ENCODE results near the gene MRPS27.

The MRPS27 gene

DNA sequence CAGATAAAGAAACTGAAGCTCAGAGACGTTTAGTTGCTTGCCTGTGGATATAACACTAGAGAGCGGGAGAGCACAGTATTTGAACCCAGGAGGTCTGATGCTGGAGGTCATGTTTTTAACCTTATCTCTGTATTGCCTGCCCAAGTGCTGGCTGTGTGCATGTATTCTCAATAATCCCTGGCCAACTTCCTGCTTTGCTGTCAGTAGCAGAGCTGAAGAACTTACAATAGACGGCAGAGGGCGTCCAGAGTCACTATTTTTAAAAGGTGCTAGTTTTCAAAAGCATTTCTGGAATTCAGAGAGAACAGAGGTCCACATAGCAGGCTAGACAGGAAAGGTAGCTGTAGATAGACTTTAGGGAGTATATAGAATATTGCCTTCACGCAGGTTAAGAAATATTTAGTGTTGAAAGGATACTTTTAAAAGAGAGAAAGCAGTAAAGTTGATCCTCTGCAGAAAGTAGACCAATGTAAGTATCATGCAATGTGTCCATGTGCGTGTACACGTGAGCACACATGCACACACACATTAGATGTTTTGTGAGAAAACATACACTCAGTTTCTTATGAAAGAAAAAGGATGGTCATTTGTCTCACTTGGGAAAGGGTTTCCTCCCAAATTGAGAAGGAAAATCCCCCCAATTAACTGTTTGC, 46.4 kb upstream of the MRPS27 start:
- TF ChIP-seq TAF1 (IDR thresholded peaks at IDR 0.05; ENCODE audit: borderline replicate concordance, insufficient read depth, low read length): no peak
- no peak for TF ChIP-seq POLR2AphosphoS5 (IDR thresholded peaks at IDR 0.05; ENCODE audit: low read depth, low read length)
- no peak for TF ChIP-seq SIN3A (IDR thresholded peaks at IDR 0.05; ENCODE audit: borderline replicate concordance, insufficient read depth, low read length)
- TF ChIP-seq, protein P1, sequence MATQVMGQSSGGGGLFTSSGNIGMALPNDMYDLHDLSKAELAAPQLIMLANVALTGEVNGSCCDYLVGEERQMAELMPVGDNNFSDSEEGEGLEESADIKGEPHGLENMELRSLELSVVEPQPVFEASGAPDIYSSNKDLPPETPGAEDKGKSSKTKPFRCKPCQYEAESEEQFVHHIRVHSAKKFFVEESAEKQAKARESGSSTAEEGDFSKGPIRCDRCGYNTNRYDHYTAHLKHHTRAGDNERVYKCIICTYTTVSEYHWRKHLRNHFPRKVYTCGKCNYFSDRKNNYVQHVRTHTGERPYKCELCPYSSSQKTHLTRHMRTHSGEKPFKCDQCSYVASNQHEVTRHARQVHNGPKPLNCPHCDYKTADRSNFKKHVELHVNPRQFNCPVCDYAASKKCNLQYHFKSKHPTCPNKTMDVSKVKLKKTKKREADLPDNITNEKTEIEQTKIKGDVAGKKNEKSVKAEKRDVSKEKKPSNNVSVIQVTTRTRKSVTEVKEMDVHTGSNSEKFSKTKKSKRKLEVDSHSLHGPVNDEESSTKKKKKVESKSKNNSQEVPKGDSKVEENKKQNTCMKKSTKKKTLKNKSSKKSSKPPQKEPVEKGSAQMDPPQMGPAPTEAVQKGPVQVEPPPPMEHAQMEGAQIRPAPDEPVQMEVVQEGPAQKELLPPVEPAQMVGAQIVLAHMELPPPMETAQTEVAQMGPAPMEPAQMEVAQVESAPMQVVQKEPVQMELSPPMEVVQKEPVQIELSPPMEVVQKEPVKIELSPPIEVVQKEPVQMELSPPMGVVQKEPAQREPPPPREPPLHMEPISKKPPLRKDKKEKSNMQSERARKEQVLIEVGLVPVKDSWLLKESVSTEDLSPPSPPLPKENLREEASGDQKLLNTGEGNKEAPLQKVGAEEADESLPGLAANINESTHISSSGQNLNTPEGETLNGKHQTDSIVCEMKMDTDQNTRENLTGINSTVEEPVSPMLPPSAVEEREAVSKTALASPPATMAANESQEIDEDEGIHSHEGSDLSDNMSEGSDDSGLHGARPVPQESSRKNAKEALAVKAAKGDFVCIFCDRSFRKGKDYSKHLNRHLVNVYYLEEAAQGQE (IDR thresholded peaks at IDR 0.05; ENCODE audit: insufficient read depth in 1 of 2, low read depth in 2 of 2, low read length in 2 of 2): no peak
- no peak for TF ChIP-seq FOXP2 (optimal IDR thresholded peaks at IDR 0.05; ENCODE audit: borderline replicate concordance, extremely low read depth, extremely low read length, insufficient read depth)

GRCh38 chr5:72364951-72365350, 44.9 kb upstream of the MRPS27 start:
- no peak for TF ChIP-seq POLR2AphosphoS5 (IDR thresholded peaks at IDR 0.05; ENCODE audit: low read depth, low read length)
- no peak for TF ChIP-seq SIN3A (IDR thresholded peaks at IDR 0.05; ENCODE audit: borderline replicate concordance, insufficient read depth, low read length)

GRCh38 chr5:72364171-72364570, 44.1 kb upstream of the MRPS27 start:
- TF ChIP-seq TAF1 (IDR thresholded peaks at IDR 0.05; ENCODE audit: borderline replicate concordance, insufficient read depth, low read length) (no peak), SIN3A (IDR thresholded peaks at IDR 0.05; ENCODE audit: borderline replicate concordance, insufficient read depth, low read length) (no peak)
- TF ChIP-seq, protein P1 (IDR thresholded peaks at IDR 0.05; ENCODE audit: insufficient read depth in 1 of 2, low read depth in 2 of 2, low read length in 2 of 2): no peak

DNA sequence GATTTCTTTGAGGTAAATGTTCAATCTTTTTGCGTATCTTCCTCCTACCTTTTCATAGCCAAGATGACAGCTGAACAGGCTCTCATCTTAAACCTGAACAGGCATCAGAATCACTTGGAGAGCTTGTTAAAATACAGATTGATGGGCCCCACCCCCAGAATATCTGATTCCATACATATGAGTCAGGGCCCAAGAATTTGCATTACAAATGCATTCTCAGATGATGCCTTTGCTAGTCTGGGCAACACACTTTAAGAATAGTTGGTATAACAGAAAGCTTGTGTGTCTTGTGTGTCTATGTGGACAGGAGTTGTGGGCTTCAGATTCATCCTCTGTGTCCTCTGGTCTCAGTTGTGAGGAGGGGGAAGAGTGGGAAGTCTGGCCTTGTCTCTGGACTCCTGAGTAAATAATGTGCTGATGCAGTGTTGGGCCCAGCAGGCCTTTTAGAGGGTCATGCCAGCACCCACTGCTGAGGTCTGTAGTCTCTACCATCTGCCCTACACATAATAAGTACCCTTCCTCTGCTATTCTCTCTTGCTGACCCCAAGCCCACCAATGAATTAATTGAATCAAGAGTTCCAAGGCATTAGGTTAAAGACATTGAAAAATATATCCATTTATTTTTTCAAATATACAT, 43.2 kb upstream of the MRPS27 start:
- TF ChIP-seq SIN3A (IDR thresholded peaks at IDR 0.05; ENCODE audit: borderline replicate concordance, insufficient read depth, low read length) (no peak), POLR2AphosphoS5 (IDR thresholded peaks at IDR 0.05; ENCODE audit: low read depth, low read length) (no peak), TAF1 (IDR thresholded peaks at IDR 0.05; ENCODE audit: borderline replicate concordance, insufficient read depth, low read length) (no peak), FOXP2 (optimal IDR thresholded peaks at IDR 0.05; ENCODE audit: borderline replicate concordance, extremely low read depth, extremely low read length, insufficient read depth) (no peak)
- TF ChIP-seq, protein P1 (IDR thresholded peaks at IDR 0.05; ENCODE audit: insufficient read depth in 1 of 2, low read depth in 2 of 2, low read length in 2 of 2): no peak

- TF ChIP-seq FOXP2 (optimal IDR thresholded peaks at IDR 0.05; ENCODE audit: borderline replicate concordance, extremely low read depth, extremely low read length, insufficient read depth): no peak
- TF ChIP-seq SIN3A (IDR thresholded peaks at IDR 0.05; ENCODE audit: borderline replicate concordance, insufficient read depth, low read length): no peak
- TF ChIP-seq, protein P1 (IDR thresholded peaks at IDR 0.05; ENCODE audit: insufficient read depth in 1 of 2, low read depth in 2 of 2, low read length in 2 of 2): no peak
- TF ChIP-seq TAF1 (IDR thresholded peaks at IDR 0.05; ENCODE audit: borderline replicate concordance, insufficient read depth, low read length): no peak
- no peak for TF ChIP-seq POLR2AphosphoS5 (IDR thresholded peaks at IDR 0.05; ENCODE audit: low read depth, low read length)
These were observed 39.8 kb upstream of the MRPS27 start for GRCh38 chr5:72359886-72360285.
